BLaER1 treated with 17β-estradiol and CSF1 and Interleukin-3, amounts not matched to agents 10 nM and 100 nM (cell line): ENCODE results near the gene KCTD16.

Experiments used
- H3K27ac ChIP-seq, 11 experiments: shearing (Covaris generic); formaldehyde crosslinking; 2 replicates each; pipeline ENCODE4 v1.8.1; 2022
- H3K27me3 ChIP-seq, 11 experiments: shearing (Covaris generic); formaldehyde crosslinking; 2 replicates each; pipeline ENCODE4 v1.8.1; 2022
- H3K36me3 ChIP-seq, 11 experiments: shearing (Covaris generic); formaldehyde crosslinking; 2 replicates each; pipeline ENCODE4 v1.8.1; 2022
- H3K4me1 ChIP-seq, 10 experiments: shearing (Covaris generic); formaldehyde crosslinking; 2 replicates each; pipeline ENCODE4 v1.8.1; 2022
- H3K4me2 ChIP-seq, 11 experiments: shearing (Covaris generic); formaldehyde crosslinking; 2 replicates each; pipeline ENCODE4 v1.8.1; 2022
- H3K4me3 ChIP-seq, 10 experiments: shearing (Covaris generic); formaldehyde crosslinking; 2 replicates each; pipeline ENCODE4 v1.8.1; 2022
- H3K9ac ChIP-seq, 11 experiments: shearing (Covaris generic); formaldehyde crosslinking; 2 replicates each; pipeline ENCODE4 v1.8.1; 2022
- H3K9me3 ChIP-seq, 11 experiments: shearing (Covaris generic); formaldehyde crosslinking; replicated peaks in 1 of 11; 2 replicates each; pipeline ENCODE4 v1.8.1; 2022
- H4K20me1 ChIP-seq, 11 experiments: shearing (Covaris generic); formaldehyde crosslinking; 2 replicates each; pipeline ENCODE4 v1.8.1; 2022
- Cebpa-rat ChIP-seq, 11 experiments: shearing (Covaris generic); IDR thresholded peaks; 2 replicates each; pipeline ENCODE4 v1.8.1; 2022

The KCTD16 gene

GRCh38 chr5:144428326-144428725 is 257.7 kb downstream of the KCTD16 start:
- no peaks in the 10 kb centered on the region for H4K20me1 ChIP-seq
- no peaks in the 10 kb centered on the region for H3K9me3 ChIP-seq
- 0 out of 22 replicates have a peak, but pooled peaks cover 0 to 3% (median 0%) of the 10 kb centered on the region in 11 experiments for H3K27me3 ChIP-seq
- H3K36me3 ChIP-seq = no peaks in the 10 kb centered on the region
- no peak overlapping the region for H3K9ac ChIP-seq
- no peak overlapping the region for H3K4me2 ChIP-seq
- H3K27ac ChIP-seq = no peak overlapping the region
- no peaks in the 10 kb centered on the region for H3K4me1 ChIP-seq
- no peak for TF ChIP-seq Cebpa-rat (IDR thresholded peaks at IDR 0.05)
- H3K4me3 ChIP-seq = no peak overlapping the region

- Histone ChIP-seq H3K27ac (no peak overlapping the region), H4K20me1 (no peaks in the 10 kb centered on the region), H3K4me2 (no peak overlapping the region), H3K27me3 (0 out of 22 replicates have a peak, but pooled peaks cover 0 to 3% (median 0%) of the 10 kb centered on the region in 11 experiments), H3K9me3 (no peaks in the 10 kb centered on the region), H3K4me3 (no peak overlapping the region), H3K4me1 (no peaks in the 10 kb centered on the region), H3K9ac (no peak overlapping the region), H3K36me3 (no peaks in the 10 kb centered on the region)
- TF ChIP-seq Cebpa-rat (IDR thresholded peaks at IDR 0.05) = no peak
Measured at GRCh38 chr5:144429405-144429804, 258.7 kb downstream of the KCTD16 start.

- Histone ChIP-seq H3K4me3 (no peak overlapping the region), H3K36me3 (no peaks in the 10 kb centered on the region), H3K27ac (no peak overlapping the region), H3K27me3 (0 out of 22 replicates have a peak, but pooled peaks cover 0 to 3% (median 0%) of the 10 kb centered on the region in 11 experiments), H3K9me3 (no peaks in the 10 kb centered on the region), H3K4me1 (peaks cover 0 to 3% (median 0%) of the 10 kb centered on the region in 10 experiments; a peak in 2 of 20 replicates), H3K4me2 (no peak overlapping the region), H3K9ac (no peak overlapping the region), H4K20me1 (no peaks in the 10 kb centered on the region)
- no peak for TF ChIP-seq Cebpa-rat (IDR thresholded peaks at IDR 0.05)
Measured at GRCh38 chr5:144429905-144430304, 259.2 kb downstream of the KCTD16 start.

GRCh38 chr5:144433140-144433822 is 262.6 kb downstream of the KCTD16 start:
- H4K20me1 ChIP-seq = no peaks in the 10 kb centered on the region
- no peaks in the 10 kb centered on the region for H3K9me3 ChIP-seq
- peaks cover 0 to 6% (median 0%) of the 10 kb centered on the region in 10 experiments; a peak in 2 of 20 replicates for H3K4me1 ChIP-seq
- no peak overlapping the region for H3K4me3 ChIP-seq
- H3K9ac ChIP-seq = no peak overlapping the region
- TF ChIP-seq Cebpa-rat (IDR thresholded peaks at IDR 0.05) = no peak
- H3K27ac ChIP-seq = no peak overlapping the region
- no peaks in the 10 kb centered on the region for H3K36me3 ChIP-seq
- 0 out of 22 replicates have a peak, but pooled peaks cover 0 to 3% (median 0%) of the 10 kb centered on the region in 11 experiments for H3K27me3 ChIP-seq
- H3K4me2 ChIP-seq = no peak overlapping the region

- no peaks in the 10 kb centered on the region for H3K36me3 ChIP-seq
- H3K9ac ChIP-seq = no peak overlapping the region
- 0 out of 22 replicates have a peak, but pooled peaks cover 0 to 3% (median 0%) of the 10 kb centered on the region in 11 experiments for H3K9me3 ChIP-seq
- TF ChIP-seq Cebpa-rat (IDR thresholded peaks at IDR 0.05) = no peak
- H3K4me1 ChIP-seq = peaks cover 0 to 6% (median 0%) of the 10 kb centered on the region in 10 experiments; a peak in 2 of 20 replicates
- H3K4me2 ChIP-seq = no peak overlapping the region
- 0 out of 22 replicates have a peak, but pooled peaks cover 0 to 3% (median 0%) of the 10 kb centered on the region in 11 experiments for H3K27me3 ChIP-seq
- no peaks in the 10 kb centered on the region for H4K20me1 ChIP-seq
- no peak overlapping the region for H3K27ac ChIP-seq
- H3K4me3 ChIP-seq = no peak overlapping the region
Measured at GRCh38 chr5:144433893-144434292, 263.2 kb downstream of the KCTD16 start.

GRCh38 chr5:144436007-144436406 is 265.3 kb downstream of the KCTD16 start:
- Histone ChIP-seq H3K4me1 (peaks cover 0 to 6% (median 0%) of the 10 kb centered on the region in 10 experiments; a peak in 2 of 20 replicates), H3K27ac (no peak overlapping the region), H3K36me3 (no peaks in the 10 kb centered on the region), H4K20me1 (no peaks in the 10 kb centered on the region), H3K4me3 (no peak overlapping the region), H3K9ac (no peak overlapping the region), H3K9me3 (peaks cover 1 to 23% (median 4%) of the 10 kb centered on the region in 11 experiments; a peak in 10 of 22 replicates), H3K4me2 (no peak overlapping the region), H3K27me3 (no peaks in the 10 kb centered on the region)
- no peak for TF ChIP-seq Cebpa-rat (IDR thresholded peaks at IDR 0.05)

- Histone ChIP-seq H3K9me3 (peaks cover 14 to 46% (median 21%) of the 10 kb centered on the region in 11 experiments; a peak in 21 of 22 replicates), H3K27me3 (no peaks in the 10 kb centered on the region), H3K4me1 (peaks cover 0 to 6% (median 0%) of the 10 kb centered on the region in 10 experiments; a peak in 2 of 20 replicates), H3K4me2 (no peak overlapping the region), H3K36me3 (no peaks in the 10 kb centered on the region), H4K20me1 (no peaks in the 10 kb centered on the region), H3K9ac (no peak overlapping the region), H3K27ac (no peak overlapping the region), H3K4me3 (no peak overlapping the region)
- TF ChIP-seq Cebpa-rat (IDR thresholded peaks at IDR 0.05) = no peak
Measured at GRCh38 chr5:144438237-144438636, 267.6 kb downstream of the KCTD16 start.

GRCh38 chr5:144448457-144448856 is 277.8 kb downstream of the KCTD16 start:
- no peak overlapping the region for H3K27ac ChIP-seq
- no peak for TF ChIP-seq Cebpa-rat (IDR thresholded peaks at IDR 0.05)
- H3K4me1 ChIP-seq = peaks cover 0 to 17% (median 8%) of the 10 kb centered on the region in 10 experiments; a peak in 10 of 20 replicates
- H3K9ac ChIP-seq = no peak overlapping the region
- H3K4me3 ChIP-seq = no peak overlapping the region
- no peaks in the 10 kb centered on the region for H3K27me3 ChIP-seq
- H3K9me3 ChIP-seq = peaks cover 0 to 3% (median 0%) of the 10 kb centered on the region in 11 experiments; a peak in 1 of 22 replicates
- H3K36me3 ChIP-seq = no peaks in the 10 kb centered on the region
- no peaks in the 10 kb centered on the region for H4K20me1 ChIP-seq
- H3K4me2 ChIP-seq = no peak overlapping the region

GRCh38 chr5:144451187-144451973 is 280.7 kb downstream of the KCTD16 start:
- no peak overlapping the region for H3K9ac ChIP-seq
- no peak for TF ChIP-seq Cebpa-rat (IDR thresholded peaks at IDR 0.05)
- no peaks in the 10 kb centered on the region for H3K36me3 ChIP-seq
- no peak overlapping the region for H3K27ac ChIP-seq
- H4K20me1 ChIP-seq = no peaks in the 10 kb centered on the region
- peaks cover 0 to 2% (median 0%) of the 10 kb centered on the region in 10 experiments; a peak in 2 of 20 replicates for H3K4me1 ChIP-seq
- H3K4me2 ChIP-seq = no peak overlapping the region
- H3K27me3 ChIP-seq = no peaks in the 10 kb centered on the region
- no peaks in the 10 kb centered on the region for H3K9me3 ChIP-seq
- no peak overlapping the region for H3K4me3 ChIP-seq
